HCT116 (cell line): ENCODE data around the gene COL9A2. TPM values are rescaled to one million over a fixed set of nuclear protein-coding genes. Genes with fewer than 3 reads are reported as not detected.

ENCODE experiments used
- ATAC-seq: fragments of 200-7000 bp; cut with Tn5 transposase; 2 replicates; pipeline ENCODE4 v1.9.1; 2020; ENCODE audit warnings: mild to moderate bottlenecking, moderate library complexity
- BruUV-seq: library from RNA; stranded (reverse); fragments of 400-500 nt; replicated peaks from 2 replicates; lab custom pipeline; 2021; lab: Mats Ljungman, UMichigan
- CTCF ChIA-PET: fragments of 300-600 bp; sonication (Branson Sonifier 250); formaldehyde crosslinking; loops from one replicate; lab custom pipeline; 2021; ENCODE audit warnings: antibody characterized with exemption; lab: Charles Lee
- POLR2A ChIA-PET: fragments of 300-600, 350-600 bp; sonication (Branson Sonifier 250); formaldehyde crosslinking; loops from one replicate; lab custom pipeline; 2021; ENCODE audit warnings: antibody characterized with exemption; lab: Charles Lee
- RAD21 ChIA-PET, 2 experiments: fragments of 300-600 bp; sonication (Branson Sonifier 250); formaldehyde crosslinking; loops; one replicate each; lab custom pipeline; 2023; ENCODE audit warnings: low total read pairs in 2 of 2; ENCODE audit not compliant: uncharacterized antibody in 2 of 2, unreplicated experiment in 2 of 2, low non-redundant PET in 1 of 2; lab: Charles Lee
- DNase-seq: peaks from one replicate; pipeline ENCODE4 v3.0.0-alpha.2; 2010; ENCODE audit warnings: low read depth, low spot score
- H2AFZ ChIP-seq: fragments of 200-600 bp; shearing (Covaris generic), sonication (generic); 2 replicates; pipeline ENCODE4 v1.6.1; 2017; ENCODE audit warnings: low read depth, mixed run types, mixed read lengths, antibody characterized with exemption, low read length; ENCODE audit not compliant: poor library complexity, severe bottlenecking
- H3K27ac ChIP-seq: 2 replicates; pipeline ENCODE4 v1.5.1; 2012; ENCODE audit warnings: low read depth, low read length
- H3K27me3 ChIP-seq: fragments of 200-600 bp; sonication (generic); 2 replicates; pipeline ENCODE4 v1.6.1; 2016; ENCODE audit warnings: mixed run types, low read length, mixed read lengths; ENCODE audit not compliant: insufficient read depth
- H3K36me3 ChIP-seq, 2 experiments: fragments of 200-500 bp in 1 of 2; fragments of 200-600 bp in 1 of 2; sonication (Bioruptor generic) in 1 of 2; sonication (generic) in 1 of 2; 2 replicates each; pipeline versions ENCODE4 v1.5.1 to v1.6.1; 2014 to 2016; ENCODE audit warnings: low read length in 2 of 2, inconsistent platforms in 1 of 2, mixed read lengths in 1 of 2, mixed run types in 1 of 2; ENCODE audit not compliant: insufficient read depth in 2 of 2, control insufficient read depth in 1 of 2
- H3K4me1 ChIP-seq, 2 experiments: fragments of 200-600 bp in 1 of 2; sonication (generic) in 1 of 2; 2 replicates each; pipeline versions ENCODE4 v1.5.1 to v1.6.1; 2012 to 2017; ENCODE audit warnings: low read length in 2 of 2, inconsistent platforms in 1 of 2, mild to moderate bottlenecking in 1 of 2, mixed read lengths in 1 of 2, mixed run types in 1 of 2, moderate library complexity in 1 of 2; ENCODE audit not compliant: insufficient read depth in 2 of 2, control insufficient read depth in 1 of 2
- H3K4me2 ChIP-seq: fragments of 200-600 bp; sonication (generic); 2 replicates; pipeline ENCODE4 v1.6.1; 2017; ENCODE audit warnings: mixed run types, low read length, mixed read lengths
- H3K4me3 ChIP-seq, 2 experiments: fragments of 200-600 bp in 1 of 2; sonication (generic) in 1 of 2; replicated peaks in 1 of 2; 2 replicates each; pipeline ENCODE4 v1.5.1; 2011 to 2016; ENCODE audit warnings: low read length in 2 of 2, control low read depth in 1 of 2, low read depth in 1 of 2, mild to moderate bottlenecking in 1 of 2, mixed read lengths in 1 of 2, mixed run types in 1 of 2
- H3K79me2 ChIP-seq: fragments of 200-600 bp; sonication (generic); 2 replicates; pipeline ENCODE4 v1.6.1; 2017; ENCODE audit warnings: mild to moderate bottlenecking, mixed run types, low read length, moderate library complexity, mixed read lengths; ENCODE audit not compliant: insufficient read depth
- H3K9ac ChIP-seq: fragments of 200-600 bp; sonication (generic); 2 replicates; pipeline ENCODE4 v1.6.1; 2016; ENCODE audit warnings: low read length, mixed read lengths
- H3K9me2 ChIP-seq: fragments of 200-600 bp; sonication (generic), shearing (Covaris generic); 2 replicates; pipeline ENCODE4 v1.6.1; 2017; ENCODE audit warnings: mixed run types, mild to moderate bottlenecking, moderate library complexity; ENCODE audit not compliant: insufficient read depth
- H3K9me3 ChIP-seq, 2 experiments: fragments of 200-500 bp in 1 of 2; fragments of 200-600 bp in 1 of 2; sonication (Bioruptor generic) in 1 of 2; sonication (generic) in 1 of 2; 2 replicates each; pipeline ENCODE4 v1.6.1; 2014 to 2017; ENCODE audit warnings: low read length in 2 of 2, mixed read lengths in 2 of 2, inconsistent platforms in 1 of 2, low read depth in 1 of 2, mild to moderate bottlenecking in 1 of 2, mixed run types in 1 of 2, moderate library complexity in 1 of 2; ENCODE audit not compliant: control insufficient read depth in 1 of 2, insufficient read depth in 1 of 2
- H4K20me1 ChIP-seq: fragments of 200-600 bp; sonication (generic), shearing (Covaris generic); 2 replicates; pipeline ENCODE4 v1.6.1; 2017; ENCODE audit warnings: mixed run types, mild to moderate bottlenecking, moderate library complexity; ENCODE audit not compliant: insufficient read depth
- FOSL1 ChIP-seq: IDR thresholded peaks from 2 replicates; pipeline ENCODE4 v1.6.1; 2012; ENCODE audit warnings: low read depth
- POLR2AphosphoS5 ChIP-seq: IDR thresholded peaks from 2 replicates; pipeline ENCODE4 v1.6.1; 2011; ENCODE audit warnings: mild to moderate bottlenecking, low read depth, low read length, moderate library complexity
- RAD21 ChIP-seq: IDR thresholded peaks from 2 replicates; pipeline ENCODE4 v1.6.1; 2012; ENCODE audit warnings: low read depth, mild to moderate bottlenecking
- SRF ChIP-seq: IDR thresholded peaks from 2 replicates; pipeline ENCODE4 v1.6.1; 2012; ENCODE audit warnings: low read depth
- intact Hi-C: fragments of 100-400 bp; cut with micrococcal nuclease; formaldehyde crosslinking; loops from 2 replicates; pipeline ENCODE4 v1.10.0; 2022
- total RNA-seq: library from RNA; stranded (reverse); gene quantifications from one replicate; pipeline ENCODE4 v1.2.1, GENCODE V29; 2021; ENCODE audit not compliant: unreplicated experiment
- TF ChIP-seq, protein P1 (sequence below): IDR thresholded peaks from 2 replicates; pipeline ENCODE4 v1.6.1; 2012

COL9A2 gene
- total RNA-seq, 1 experiment from 2014 or later: 2.4 TPM

GRCh38 chr1:40272653-40273213 is 44.4 kb downstream of the COL9A2 start:
- Histone ChIP-seq H3K4me3 (no peak overlapping the region), H3K4me2 (no peak overlapping the region), H3K9ac (no peak overlapping the region), H3K27ac (no peak overlapping the region), H3K4me1 (no peaks in the 10 kb centered on the region), H3K79me2 (peaks cover 12% of the 10 kb centered on the region; the same call in 1 of the 2 replicates), H3K9me2 (no peaks in the 10 kb centered on the region), H3K36me3 (peaks cover 22 to 36% of the 10 kb centered on the region in 2 experiments; a peak in 3 of 4 replicates), H3K9me3 (no peaks in the 10 kb centered on the region), H4K20me1 (no peaks in the 10 kb centered on the region), H3K27me3 (no peaks in the 10 kb centered on the region), H2AFZ (no peak overlapping the region)
- no peak for TF ChIP-seq FOSL1
- DNase-seq: no peak
- intact Hi-C loops: no loop called here
- ChIA-PET POLR2A (no interaction called here), CTCF (no interaction called here), RAD21 (no interaction called here)
- ATAC-seq: no peak
- no TSS peak for BruUV-seq

GRCh38 chr1:40270152-40270834 is 46.8 kb downstream of the COL9A2 start:
- TF ChIP-seq RAD21 (no peak), POLR2AphosphoS5 (no peak), SRF (no peak), FOSL1 (no peak)
- TF ChIP-seq, protein P1, sequence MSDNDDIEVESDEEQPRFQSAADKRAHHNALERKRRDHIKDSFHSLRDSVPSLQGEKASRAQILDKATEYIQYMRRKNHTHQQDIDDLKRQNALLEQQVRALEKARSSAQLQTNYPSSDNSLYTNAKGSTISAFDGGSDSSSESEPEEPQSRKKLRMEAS: no peak
- H3K4me2 ChIP-seq: no peak overlapping the region
- H4K20me1 ChIP-seq: no peaks in the 10 kb centered on the region
- H3K9me2 ChIP-seq: no peaks in the 10 kb centered on the region
- RAD21 ChIA-PET: no interaction called here
- POLR2A ChIA-PET: no interaction called here
- no peaks in the 10 kb centered on the region for H3K9me3 ChIP-seq
- no peak overlapping the region for H2AFZ ChIP-seq
- no TSS peak for BruUV-seq
- intact Hi-C loops: no loop called here
- no peaks in the 10 kb centered on the region for H3K27me3 ChIP-seq
- H3K27ac ChIP-seq: no peak overlapping the region
- CTCF ChIA-PET: no interaction called here
- ATAC-seq: no peak
- DNase-seq: no peak
- H3K4me3 ChIP-seq: no peak overlapping the region
- H3K4me1 ChIP-seq: no peaks in the 10 kb centered on the region
- peaks cover 32 to 38% of the 10 kb centered on the region in 2 experiments; a peak in 3 of 4 replicates for H3K36me3 ChIP-seq
- peaks cover 30% of the 10 kb centered on the region for H3K79me2 ChIP-seq
- no peak overlapping the region for H3K9ac ChIP-seq
